Breast epithelium (tissue), 4 donors: Measurements from ENCODE around the gene CLDND1. TPM values are rescaled to one million over a fixed set of nuclear protein-coding genes. Genes with fewer than 3 reads are reported as not detected.

Experiments
- DNase-seq, 2 donors: peaks; one replicate each; pipeline ENCODE4 v3.0.0-alpha.2; 2019; ENCODE audit warnings: low spot score in 2 of 2
- H3K27ac ChIP-seq, 2 donors: fragments of 200-600 bp; sonication (generic) in 1 of 2; one replicate each; pipeline ENCODE4 v1.5.1; 2016 to 2019; ENCODE audit warnings: mild to moderate bottlenecking in 1 of 2
- H3K27me3 ChIP-seq, 2 donors: fragments of 200-600 bp; sonication (generic) in 1 of 2; one replicate each; pipeline versions ENCODE4 v1.5.1 to v1.6.0; 2017 to 2019; ENCODE audit warnings: control low read depth in 1 of 2, mild to moderate bottlenecking in 1 of 2
- H3K36me3 ChIP-seq: fragments of 200-600 bp; one replicate; pipeline ENCODE4 v1.5.1; 2019
- H3K4me1 ChIP-seq, 2 donors: fragments of 200-600 bp; sonication (generic); one replicate each; pipeline ENCODE4 v1.5.1; 2016 to 2019; ENCODE audit warnings: control low read depth in 1 of 2
- H3K4me3 ChIP-seq, 3 donors: fragments of 200-600 bp; sonication (generic); 1 replicate in 2 of 3; 2 replicates in 1 of 3; pipeline ENCODE4 v1.5.1; 2016 to 2019; ENCODE audit warnings: mild to moderate bottlenecking in 3 of 3, moderate library complexity in 2 of 3
- H3K9me3 ChIP-seq, 2 donors: fragments of 200-600 bp; sonication (generic) in 1 of 2; one replicate each; pipeline ENCODE4 v1.5.1; 2016 to 2019; ENCODE audit warnings: control low read depth in 1 of 2
- CTCF ChIP-seq, 3 donors: fragments of 450-650 bp; IDR thresholded peaks; one replicate each; pipeline ENCODE4 v1.5.1; 2016 to 2017; ENCODE audit warnings: antibody characterized with exemption in 3 of 3, mild to moderate bottlenecking in 3 of 3, moderate library complexity in 3 of 3
- POLR2A ChIP-seq: fragments of 450-650 bp; IDR thresholded peaks from one replicate; pipeline ENCODE4 v1.6.1; 2016; ENCODE audit warnings: antibody characterized with exemption, mild to moderate bottlenecking, moderate library complexity
- POLR2AphosphoS5 ChIP-seq, 3 donors: sonication (generic); formaldehyde crosslinking; IDR thresholded peaks; one replicate each; pipeline ENCODE4 v1.6.1; 2017; ENCODE audit warnings: antibody characterized with exemption in 3 of 3
- intact Hi-C: fragments of 100-400 bp; cut with DNase I; formaldehyde crosslinking; loops from one replicate; pipeline ENCODE4 v1.15.1; 2023; ENCODE audit warnings: low total_unique reads
- total RNA-seq, 3 donors: library from RNA; depleted of rRNA; stranded (reverse); fragments of >200 nt; gene quantifications; one replicate each; pipeline ENCODE4 v1.1.0, GENCODE V29; 2016

Gene CLDND1
- total RNA-seq, 3 donors from 2014 or later = 113 to 121 (median 114) TPM

- Histone ChIP-seq H3K27ac (no peak overlapping the region), H3K4me3 (no peak overlapping the region), H3K4me1 (no peaks in the 10 kb centered on the region), H3K36me3 (no peaks in the 10 kb centered on the region), H3K27me3 (no peaks in the 10 kb centered on the region), H3K9me3 (no peaks in the 10 kb centered on the region)
- TF ChIP-seq CTCF (IDR thresholded peaks at IDR 0.05) = no peak
- no peak for TF ChIP-seq POLR2A
- no peak for TF ChIP-seq POLR2AphosphoS5 (IDR thresholded peaks at IDR 0.05)
- intact Hi-C loops = no loop called here
- no peak for DNase-seq
These were observed 19.0 kb upstream of the CLDND1 start for GRCh38 chr3:98541695-98542094.

GRCh38 chr3:98540346-98540745 lies 17.6 kb upstream of the CLDND1 start:
- DNase-seq = no peak
- no peaks in the 10 kb centered on the region for H3K36me3 ChIP-seq
- intact Hi-C loops = no loop called here
- no peak overlapping the region for H3K27ac ChIP-seq
- H3K4me1 ChIP-seq = no peaks in the 10 kb centered on the region
- no peaks in the 10 kb centered on the region for H3K27me3 ChIP-seq
- TF ChIP-seq POLR2AphosphoS5 (IDR thresholded peaks at IDR 0.05) (no peak), POLR2A (no peak), CTCF (IDR thresholded peaks at IDR 0.05) (no peak)
- H3K9me3 ChIP-seq = no peaks in the 10 kb centered on the region
- H3K4me3 ChIP-seq = no peak overlapping the region

DNA sequence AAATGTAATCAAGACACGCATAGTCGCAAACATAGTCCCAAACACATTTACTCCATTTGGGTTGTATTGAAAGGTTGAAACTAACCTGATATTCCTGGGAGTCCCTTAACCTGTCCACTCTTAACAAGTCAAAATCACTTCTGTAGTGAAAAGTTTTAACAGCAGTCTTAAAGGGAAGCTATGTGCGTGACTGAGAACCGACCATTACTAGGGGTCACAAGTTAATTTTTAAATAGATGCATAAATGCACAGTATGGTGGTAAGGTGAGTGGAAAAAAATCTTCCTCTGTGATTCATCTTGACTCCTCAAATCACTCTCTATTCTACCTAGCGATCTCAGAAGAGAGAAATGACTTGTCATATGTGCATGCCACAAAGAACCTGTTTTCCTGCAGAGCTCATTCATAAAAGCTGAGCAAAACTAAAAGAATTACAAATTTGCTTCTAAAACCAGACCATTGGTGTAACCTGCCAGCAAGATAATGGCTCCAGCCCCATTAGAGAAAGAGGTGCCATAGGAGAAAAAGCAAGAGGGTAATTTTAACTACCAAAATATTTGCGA lies 13.8 kb upstream of the CLDND1 start:
- H3K4me1 ChIP-seq = no peaks in the 10 kb centered on the region
- H3K27ac ChIP-seq = no peak overlapping the region
- intact Hi-C loops = no loop called here
- no peaks in the 10 kb centered on the region for H3K36me3 ChIP-seq
- H3K4me3 ChIP-seq = no peak overlapping the region
- DNase-seq = no peak
- H3K9me3 ChIP-seq = no peaks in the 10 kb centered on the region
- TF ChIP-seq POLR2A (no peak), CTCF (IDR thresholded peaks at IDR 0.05) (no peak), POLR2AphosphoS5 (IDR thresholded peaks at IDR 0.05) (no peak)
- H3K27me3 ChIP-seq = no peaks in the 10 kb centered on the region

GRCh38 chr3:98534734-98535133 lies 12.0 kb upstream of the CLDND1 start:
- Histone ChIP-seq H3K4me3 (no peak overlapping the region), H3K27ac (no peak overlapping the region), H3K36me3 (no peaks in the 10 kb centered on the region), H3K27me3 (no peaks in the 10 kb centered on the region), H3K9me3 (no peaks in the 10 kb centered on the region), H3K4me1 (no peaks in the 10 kb centered on the region)
- intact Hi-C loops = no loop called here
- DNase-seq = no peak
- TF ChIP-seq CTCF (IDR thresholded peaks at IDR 0.05) = no peak
- no peak for TF ChIP-seq POLR2A
- no peak for TF ChIP-seq POLR2AphosphoS5 (IDR thresholded peaks at IDR 0.05)

DNA sequence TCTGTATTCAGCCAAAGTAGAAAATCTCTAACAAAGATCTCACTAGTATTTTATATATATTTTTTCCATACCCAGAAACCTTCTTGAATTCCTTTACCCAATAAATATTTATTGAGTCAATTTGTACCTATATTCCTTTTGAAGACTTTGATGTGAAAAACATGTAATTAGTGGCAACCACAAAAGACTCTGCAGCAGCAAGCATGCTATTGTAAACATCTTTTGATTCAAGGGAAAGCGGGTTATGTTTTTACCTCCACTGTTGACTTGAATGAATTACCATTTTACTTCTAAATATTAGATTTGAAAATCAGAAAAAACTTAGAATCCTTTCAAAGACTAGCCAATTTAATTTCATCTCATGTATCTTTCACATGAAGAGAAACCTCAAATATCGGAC lies 11.5 kb upstream of the CLDND1 start:
- intact Hi-C loops = no loop called here
- H3K4me3 ChIP-seq = no peak overlapping the region
- no peaks in the 10 kb centered on the region for H3K9me3 ChIP-seq
- H3K27ac ChIP-seq = no peak overlapping the region
- H3K4me1 ChIP-seq = no peaks in the 10 kb centered on the region
- H3K36me3 ChIP-seq = no peaks in the 10 kb centered on the region
- no peaks in the 10 kb centered on the region for H3K27me3 ChIP-seq
- DNase-seq = no peak
- TF ChIP-seq CTCF (IDR thresholded peaks at IDR 0.05) (no peak), POLR2A (no peak), POLR2AphosphoS5 (IDR thresholded peaks at IDR 0.05) (no peak)
